HepG2 (cell line): Measurements from ENCODE around the gene RPUSD4. TPM values are rescaled to one million over a fixed set of nuclear protein-coding genes. Genes with fewer than 3 reads are reported as not detected.

Source experiments
- CREM ChIP-seq, 2 experiments: sonication (generic) in 1 of 2; formaldehyde crosslinking in 1 of 2; IDR thresholded peaks; 2 replicates each; pipeline versions ENCODE4 v1.4.0 to v1.6.1; 2016 to 2020; ENCODE audit warnings: antibody characterized with exemption in 1 of 2, mild to moderate bottlenecking in 1 of 2, missing genetic modification reagents in 1 of 2
- GPBP1L1 ChIP-seq: sonication (generic); formaldehyde crosslinking; IDR thresholded peaks from 2 replicates; pipeline ENCODE4 v1.5.0; 2020; ENCODE audit warnings: mild to moderate bottlenecking, missing genetic modification reagents
- GZF1 ChIP-seq: sonication (generic); formaldehyde crosslinking; IDR thresholded peaks from 2 replicates; pipeline ENCODE4 v1.5.1; 2020; ENCODE audit warnings: mild to moderate bottlenecking, missing genetic modification reagents
- HCFC1 ChIP-seq: fragments of 150-350 bp; IDR thresholded peaks from 2 replicates; pipeline ENCODE4 v1.6.1; 2014; ENCODE audit warnings: low read depth, low read length
- HOXA9 ChIP-seq: sonication (generic); formaldehyde crosslinking; IDR thresholded peaks from 2 replicates; pipeline ENCODE4 v1.8.1; 2022; ENCODE audit warnings: missing genetic modification reagents, mild to moderate bottlenecking, moderate library complexity, borderline replicate concordance
- IKZF1 ChIP-seq: fragments of 450-650 bp; IDR thresholded peaks from 2 replicates; pipeline ENCODE4 v1.7.1; 2016
- KDM6A ChIP-seq: IDR thresholded peaks from 2 replicates; pipeline ENCODE4 v1.6.1; 2016; ENCODE audit warnings: low read depth
- MLXIP ChIP-seq: sonication (generic); formaldehyde crosslinking; IDR thresholded peaks from 2 replicates; pipeline ENCODE4 v1.9.0; 2021; ENCODE audit warnings: missing genetic modification reagents, borderline replicate concordance
- PHF8 ChIP-seq: sonication (generic); formaldehyde crosslinking; IDR thresholded peaks from 2 replicates; pipeline ENCODE4 v1.5.0; 2020; ENCODE audit warnings: missing genetic modification reagents
- PRDM15 ChIP-seq: sonication (generic); formaldehyde crosslinking; IDR thresholded peaks from 2 replicates; pipeline ENCODE4 v1.4.0; 2020; ENCODE audit warnings: missing genetic modification reagents
- TEF ChIP-seq: sonication (generic); formaldehyde crosslinking; IDR thresholded peaks from 2 replicates; pipeline ENCODE4 v1.5.0; 2020; ENCODE audit warnings: missing genetic modification reagents
- ZC3H4 ChIP-seq: sonication (generic); formaldehyde crosslinking; IDR thresholded peaks from 2 replicates; pipeline ENCODE4 v1.4.0; 2020; ENCODE audit warnings: missing genetic modification reagents, borderline replicate concordance
- ZNF468 ChIP-seq: sonication (generic); formaldehyde crosslinking; IDR thresholded peaks from 2 replicates; pipeline ENCODE4 v1.8.0; 2022; ENCODE audit warnings: mild to moderate bottlenecking, moderate library complexity, missing genetic modification reagents
- ZNF576 ChIP-seq: sonication (generic); formaldehyde crosslinking; IDR thresholded peaks from 2 replicates; pipeline ENCODE4 v1.4.0; 2020; ENCODE audit warnings: mild to moderate bottlenecking, missing genetic modification reagents
- ZNF597 ChIP-seq: sonication (generic); formaldehyde crosslinking; IDR thresholded peaks from 2 replicates; pipeline ENCODE4 v1.5.0; 2020; ENCODE audit warnings: missing genetic modification reagents
- ZNF639 ChIP-seq: conservative IDR thresholded peaks from 2 replicates; pipeline ENCODE4 v1.6.1; 2018; ENCODE audit warnings: missing genetic modification reagents
- ZNF652 ChIP-seq: IDR thresholded peaks from 2 replicates; pipeline ENCODE4 v1.6.1; 2016; ENCODE audit warnings: low read depth, borderline replicate concordance
- polyA plus RNA-seq, 8 experiments: library from polyadenylated mRNA; depleted of rRNA in 3 of 8; stranded (reverse) in 7 of 8; unstranded in 1 of 8; fragments of >200 nt; fragmentation: Illumina TruSeq in 4 of 8; extraction: Trizol in 4 of 8; gene quantifications; 2 replicates each; pipeline versions ENCODE4 v1.2.1 to v1.2.3, GENCODE V29; 2011 to 2016; ENCODE audit warnings: low read depth in 4 of 8, missing spikeins in 1 of 8, mixed read lengths in 1 of 8; ENCODE audit not compliant: insufficient read depth in 1 of 8
- total RNA-seq, 5 experiments: library from RNA; depleted of rRNA; stranded (reverse); fragments of >200 nt; fragmentation: Illumina TruSeq; extraction: Trizol; gene quantifications; 2 replicates each; pipeline ENCODE4 v1.2.3, GENCODE V29; 2016; ENCODE audit warnings: low read depth in 1 of 5

Gene RPUSD4
- total and polyA plus RNA-seq, 2 of the 13 experiments (the other 11 are each of a cell fraction or from before 2014, with no cell fraction given), result 45.0 to 52.9 TPM

GRCh38 chr11:126186708-126187529, 24.5 kb downstream of the RPUSD4 start (continued):
- no peak for TF ChIP-seq ZNF597
- TF ChIP-seq TEF (CRISPR knock-in tag), result no peak
- TF ChIP-seq IKZF1, result no peak
- no peak; the same call in 1 of the 2 replicates for TF ChIP-seq PRDM15 (CRISPR knock-in tag)
- TF ChIP-seq PHF8 (CRISPR knock-in tag), result no peak
- peak; percentile 59; the same call in 1 of the 2 replicates for TF ChIP-seq ZNF639 (CRISPR knock-in tag)
- peak; percentile 54; the same call in 1 of the 2 replicates for TF ChIP-seq CREM (IDR thresholded peaks at IDR 0.05)
- TF ChIP-seq CREM (CRISPR knock-in tag; IDR thresholded peaks at IDR 0.05), result no peak
- no peak for TF ChIP-seq ZNF468 (CRISPR knock-in tag)
- TF ChIP-seq HCFC1, result no peak
- TF ChIP-seq GPBP1L1 (CRISPR knock-in tag), result no peak
- peak; percentile 74 for TF ChIP-seq KDM6A (CRISPR knock-in tag)
- no peak for TF ChIP-seq ZNF576 (CRISPR knock-in tag)
- TF ChIP-seq HOXA9, result no peak
- no peak for TF ChIP-seq MLXIP (CRISPR knock-in tag)
- no peak for TF ChIP-seq ZC3H4 (CRISPR knock-in tag)
- TF ChIP-seq ZNF652 (CRISPR knock-in tag), result no peak
- peak; percentile 54; the same call in 1 of the 2 replicates for TF ChIP-seq GZF1 (CRISPR knock-in tag)
